ENCODE results near the gene KIF1B.

- TF ChIP-seq CTCF (IDR thresholded peaks at IDR 0.05) (no peak), POLR2A (IDR thresholded peaks at IDR 0.05) (no peak)
Measured at GRCh38 chr1:10292188-10292587, 81.8 kb downstream of the KIF1B start.
